GM13976 (cell line): ENCODE measurements around the gene ANLN.
"Not testable (repeated sequence)": the region's sequence is repeated elsewhere in the genome, so short reads cannot be mapped to it uniquely, and the experiment has no call there.

ENCODE experiments used
- DNase-seq: peaks from one replicate; pipeline ENCODE4 v3.0.0; 2012; ENCODE audit warnings: low spot score
- CTCF ChIP-seq: IDR thresholded peaks from 2 replicates; pipeline ENCODE4 v1.5.1; 2012; ENCODE audit warnings: borderline replicate concordance, mild to moderate bottlenecking; ENCODE audit not compliant: insufficient read depth; ENCODE audit errors: extremely low read depth, missing control alignments, control extremely low read depth
- in situ Hi-C: fragments of 300-500 bp; cut with MboI; formaldehyde crosslinking; loops from one replicate; pipeline ENCODE4 v1.12.0; 2022; ENCODE audit warnings: low sequenced_read_pairs, mixed read lengths, inconsistent platforms; ENCODE audit not compliant: unreplicated experiment

Gene ANLN

GRCh38 chr7:36475381-36475780 is 85.7 kb downstream of the ANLN start:
- in situ Hi-C loops = loop anchor here (10.0 kb wide), 1 partner anchor 729 kb away; no protein-coding TSS in a partner anchor
- no peak for TF ChIP-seq CTCF
- DNase-seq = no peak

DNA sequence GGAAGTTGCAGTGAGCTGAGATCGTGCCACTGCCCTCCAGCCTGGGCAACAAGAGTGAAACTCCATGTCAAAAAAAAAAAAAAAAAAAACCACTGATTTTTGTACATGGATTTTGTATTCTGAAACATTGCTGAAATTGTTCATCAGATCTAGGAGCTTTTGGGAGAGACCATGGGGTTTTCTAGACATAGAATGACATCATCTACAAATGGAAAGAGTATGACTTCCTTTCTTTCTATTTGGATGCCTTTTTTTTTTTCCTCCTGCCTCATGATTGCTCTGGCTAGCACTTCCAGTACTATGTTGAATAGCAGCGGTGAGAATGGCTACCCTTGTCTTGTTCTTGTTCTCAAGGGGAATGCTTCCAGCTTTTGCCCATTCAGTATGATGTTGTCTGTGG is 89.1 kb downstream of the ANLN start:
- DNase-seq = no peak
- TF ChIP-seq CTCF = no peak
- in situ Hi-C loops = loop anchor here (10.0 kb wide), 1 partner anchor 726 kb away; no protein-coding TSS in a partner anchor

- in situ Hi-C loops = loop anchor here (10.0 kb wide), 1 partner anchor 191 kb away; no protein-coding TSS in a partner anchor
- not testable (repeated sequence) for DNase-seq
These were observed 94.2 kb downstream of the ANLN start for GRCh38 chr7:36483853-36484252.

- in situ Hi-C loops = loop anchor here (10.0 kb wide), 1 partner anchor 191 kb away; no protein-coding TSS in a partner anchor
- no peak for TF ChIP-seq CTCF
- DNase-seq = no peak
These were observed 94.6 kb downstream of the ANLN start for GRCh38 chr7:36484265-36484664.

DNA sequence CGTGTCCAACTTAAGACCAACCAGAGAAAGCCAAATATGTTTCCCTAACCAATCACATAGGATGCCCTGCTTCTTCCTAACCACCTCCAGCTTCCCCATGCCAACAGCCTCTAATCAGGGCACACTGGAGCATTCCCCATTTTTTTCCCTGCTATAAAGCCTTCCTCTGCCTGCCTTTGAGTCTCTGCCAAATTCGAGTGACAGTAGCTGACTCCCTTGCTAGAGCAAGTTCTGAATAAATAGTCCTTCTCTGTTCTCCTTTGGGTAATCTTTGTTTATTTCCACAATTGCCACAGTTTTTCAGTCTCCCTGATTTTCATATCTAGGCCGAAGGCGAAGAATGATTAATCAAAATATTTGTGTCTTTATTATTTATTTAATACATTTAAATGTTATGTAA is 96.7 kb downstream of the ANLN start:
- DNase-seq = no peak
- in situ Hi-C loops = loop anchor here (10.0 kb wide), 1 partner anchor 188 kb away; no protein-coding TSS in a partner anchor
- TF ChIP-seq CTCF = no peak

GRCh38 chr7:36487756-36488336 is 98.2 kb downstream of the ANLN start:
- TF ChIP-seq CTCF = peak; percentile 34
- peak; percentile 36 for DNase-seq
- in situ Hi-C loops = loop anchor here (10.0 kb wide), 1 partner anchor 187 kb away; no protein-coding TSS in a partner anchor

DNA sequence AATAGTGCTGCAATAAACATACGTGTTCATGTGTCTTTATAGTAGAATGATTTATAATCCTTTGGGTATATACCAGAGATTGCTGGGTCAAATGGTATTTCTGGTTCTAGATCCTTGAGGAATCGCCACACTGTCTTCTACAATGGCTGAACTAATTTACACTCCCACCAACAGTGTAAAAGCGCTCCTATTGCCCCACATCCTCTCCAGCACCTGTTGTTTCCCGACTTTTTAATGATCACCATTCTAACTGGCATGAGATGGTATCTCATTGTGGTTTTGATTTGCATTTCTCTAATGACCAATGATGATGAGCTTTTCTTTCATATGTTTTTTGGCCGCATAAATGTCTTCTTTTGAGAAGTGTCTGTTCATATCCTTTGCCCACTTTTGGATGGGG is 99.0 kb downstream of the ANLN start:
- not testable (repeated sequence) for DNase-seq
- in situ Hi-C loops = loop anchor here (10.0 kb wide), 1 partner anchor 186 kb away; no protein-coding TSS in a partner anchor
